CD14-positive monocyte (primary cell): Measurements from ENCODE around the gene CD180. TPM values are rescaled to one million over a fixed set of nuclear protein-coding genes. Genes with fewer than 3 reads are reported as not detected.
A peak's percentile ranks its signal among the peaks of the same experiment; 100 is the strongest.

Experiments
- DNase-seq, 3 donors: peaks; one replicate each; pipeline ENCODE4 v3.0.0-alpha.2; 2011 to 2022
- H2AFZ ChIP-seq: 2 replicates; pipeline ENCODE4 v1.6.0; 2012; ENCODE audit warnings: mild to moderate bottlenecking, low read depth, low read length, inconsistent platforms; ENCODE audit not compliant: insufficient read depth, poor library complexity, severe bottlenecking
- H3K27ac ChIP-seq, 2 donors: 1 replicate in 1 of 2; 2 replicates in 1 of 2; pipeline ENCODE4 v1.5.1; 2012 to 2013; ENCODE audit warnings: low read length in 2 of 2, control low read depth in 1 of 2, inconsistent platforms in 1 of 2, low read depth in 1 of 2, mild to moderate bottlenecking in 1 of 2
- H3K27me3 ChIP-seq, 2 donors: one replicate each; pipeline versions ENCODE4 v1.6.0 to v1.6.1; 2011 to 2013; ENCODE audit warnings: low read length in 2 of 2; ENCODE audit not compliant: control insufficient read depth in 2 of 2, insufficient read depth in 2 of 2
- H3K36me3 ChIP-seq, 2 donors: replicated peaks in 1 of 2; 1 replicate in 1 of 2; 2 replicates in 1 of 2; pipeline versions ENCODE4 v1.5.1 to v1.6.1; 2012 to 2013; ENCODE audit warnings: low read length in 2 of 2, control low read depth in 1 of 2, inconsistent platforms in 1 of 2, mild to moderate bottlenecking in 1 of 2; ENCODE audit not compliant: insufficient read depth in 2 of 2, control insufficient read depth in 1 of 2
- H3K4me1 ChIP-seq, 2 donors: 1 replicate in 1 of 2; 2 replicates in 1 of 2; pipeline versions ENCODE4 v1.5.1 to v1.6.1; 2012 to 2013; ENCODE audit warnings: low read length in 2 of 2, control low read depth in 1 of 2, inconsistent platforms in 1 of 2, mild to moderate bottlenecking in 1 of 2, moderate library complexity in 1 of 2; ENCODE audit not compliant: insufficient read depth in 2 of 2, control insufficient read depth in 1 of 2
- H3K4me2 ChIP-seq: replicated peaks from 2 replicates; pipeline ENCODE3; 2012; ENCODE audit warnings: low read length, moderate library complexity, mild to moderate bottlenecking; ENCODE audit not compliant: poor library complexity, severe bottlenecking; ENCODE audit errors: extremely low read depth
- H3K4me3 ChIP-seq, 3 experiments: fragments of 200-600 bp in 1 of 3; sonication (generic) in 1 of 3; replicated peaks in 1 of 3; 1 replicate in 2 of 3; 2 replicates in 1 of 3; pipeline ENCODE4 v1.5.1; 2011 to 2013; ENCODE audit warnings: low read length in 3 of 3, mild to moderate bottlenecking in 3 of 3, control low read depth in 2 of 3, low read depth in 2 of 3, inconsistent platforms in 1 of 3, moderate library complexity in 1 of 3
- H3K79me2 ChIP-seq: 2 replicates; pipeline ENCODE4 v1.6.0; 2012; ENCODE audit warnings: mild to moderate bottlenecking, control low read depth, inconsistent platforms, low read length, moderate library complexity; ENCODE audit not compliant: insufficient read depth
- H3K9ac ChIP-seq: 2 replicates; pipeline ENCODE4 v1.6.0; 2017; ENCODE audit warnings: low read length, mild to moderate bottlenecking; ENCODE audit not compliant: insufficient read depth, poor library complexity, severe bottlenecking
- H3K9me3 ChIP-seq, 2 donors: replicated peaks in 1 of 2; 1 replicate in 1 of 2; 2 replicates in 1 of 2; pipeline versions ENCODE4 v1.5.1 to v1.6.1; 2012 to 2013; ENCODE audit warnings: low read length in 2 of 2, control low read depth in 1 of 2; ENCODE audit not compliant: control insufficient read depth in 1 of 2, insufficient read depth in 1 of 2
- H4K20me1 ChIP-seq: 2 replicates; pipeline ENCODE4 v1.6.0; 2012; ENCODE audit warnings: mild to moderate bottlenecking, low read length, control low read depth, moderate library complexity; ENCODE audit not compliant: insufficient read depth
- H3K27ac Mint-ChIP-seq, 7 donors: one replicate each; pipeline ENCODE4 v1.8.0; 2020; ENCODE audit warnings: mild to moderate bottlenecking in 7 of 7, mixed read lengths in 7 of 7, moderate library complexity in 6 of 7, inconsistent platforms in 2 of 7
- H3K27me3 Mint-ChIP-seq, 3 donors: one replicate each; pipeline ENCODE4 v1.8.0; 2021 to 2022; ENCODE audit warnings: low read depth in 3 of 3, mild to moderate bottlenecking in 3 of 3, mixed read lengths in 3 of 3, moderate library complexity in 3 of 3, inconsistent platforms in 1 of 3
- H3K36me3 Mint-ChIP-seq, 2 donors: one replicate each; pipeline ENCODE4 v1.8.0; 2020; ENCODE audit warnings: mixed read lengths in 2 of 2, inconsistent platforms in 1 of 2, mild to moderate bottlenecking in 1 of 2
- H3K4me1 Mint-ChIP-seq: one replicate; pipeline ENCODE4 v1.8.0; 2020; ENCODE audit warnings: mild to moderate bottlenecking, mixed read lengths
- H3K4me3 Mint-ChIP-seq, 2 donors: one replicate each; pipeline ENCODE4 v1.8.0; 2020; ENCODE audit warnings: mild to moderate bottlenecking in 2 of 2, mixed read lengths in 2 of 2, moderate library complexity in 1 of 2
- H3K9me3 Mint-ChIP-seq, 7 donors: one replicate each; pipeline ENCODE4 v1.8.0; 2020 to 2022; ENCODE audit warnings: mixed read lengths in 7 of 7, mild to moderate bottlenecking in 6 of 7, moderate library complexity in 6 of 7, inconsistent platforms in 2 of 7
- CTCF ChIP-seq: fragments of 200-600 bp; IDR thresholded peaks from one replicate; pipeline ENCODE4 v1.8.0; 2022; ENCODE audit warnings: antibody characterized with exemption, mild to moderate bottlenecking
- WGBS: methylation state at CpG from one replicate; pipeline ENCODE4 v1.1.5; 2013; ENCODE audit warnings: missing lambda C conversion rate; ENCODE audit not compliant: insufficient coverage; 5-methylcytosine and 5-hydroxymethylcytosine counted together
- intact Hi-C, 2 donors: fragments of 100-400 bp; cut with micrococcal nuclease; formaldehyde crosslinking; loops; one replicate each; pipeline versions ENCODE4 v1.15.0 to v1.15.1; 2023
- polyA plus RNA-seq, 3 donors: library from polyadenylated mRNA; depleted of rRNA in 1 of 3; unstranded in 2 of 3; stranded (reverse) in 1 of 3; fragments of 300-500 nt in 2 of 3; fragments of >200 nt in 1 of 3; fragmentation: Illumina TruSeq in 2 of 3; gene quantifications; 1 replicate in 2 of 3; 2 replicates in 1 of 3; pipeline ENCODE4 v1.2.3, GENCODE V29; 2012 to 2021

The CD180 gene
- polyA plus RNA-seq, 3 donors, result 6.1 to 22.0 (median 11.7) TPM

- H3K4me3 ChIP-seq, result no peak overlapping the region
- H3K4me2 ChIP-seq, result no peak overlapping the region
- no peak for DNase-seq
- no peaks in the 10 kb centered on the region for H3K27me3 ChIP-seq
- no peaks in the 10 kb centered on the region for H4K20me1 ChIP-seq
- no peak for TF ChIP-seq CTCF
- no peak overlapping the region for H3K4me3 Mint-ChIP-seq
- peaks cover 36 to 37% of the 10 kb centered on the region in 2 donors for H3K4me1 ChIP-seq
- peaks cover 0 to 3% (median 0%) of the 10 kb centered on the region in 7 donors for H3K9me3 Mint-ChIP-seq
- intact Hi-C loops, result loop anchor here (5.0 to 10.0 kb wide), 2 partner anchors 55 to 207 kb away; no protein-coding TSS in a partner anchor
- H3K79me2 ChIP-seq, result no peaks in the 10 kb centered on the region
- no peaks in the 10 kb centered on the region for H3K9me3 ChIP-seq
- WGBS, result 100% methylated on average over 2 of the region's 2 CpGs
- H3K36me3 Mint-ChIP-seq, result peaks cover 0 to 2% of the 10 kb centered on the region in 2 donors
- H3K9ac ChIP-seq, result no peak overlapping the region
- peaks cover 42% of the 10 kb centered on the region for H3K4me1 Mint-ChIP-seq
- H3K36me3 ChIP-seq, result no peaks in the 10 kb centered on the region
- no peak overlapping the region for H3K27ac Mint-ChIP-seq
- H3K27me3 Mint-ChIP-seq, result peaks cover 0 to 5% (median 4%) of the 10 kb centered on the region in 3 donors
- H2AFZ ChIP-seq, result no peak overlapping the region
- H3K27ac ChIP-seq, result no peak overlapping the region
These were observed 15.3 kb upstream of the CD180 start for GRCh38 chr5:67211926-67212325.

GRCh38 chr5:67209141-67209771 lies 12.7 kb upstream of the CD180 start:
- Histone ChIP-seq H3K9me3 (no peaks in the 10 kb centered on the region), H4K20me1 (no peaks in the 10 kb centered on the region), H3K27me3 (no peaks in the 10 kb centered on the region), H3K79me2 (no peaks in the 10 kb centered on the region), H3K4me2 (peak overlapping the region; percentile 31), H3K4me3 (no peak overlapping the region), H3K36me3 (no peaks in the 10 kb centered on the region), H2AFZ (peak overlapping the region; percentile 14), H3K27ac (no peak overlapping the region), H3K9ac (no peak overlapping the region), H3K4me1 (peaks cover 41 to 43% of the 10 kb centered on the region in 2 donors)
- H3K4me3 Mint-ChIP-seq, result peak overlapping the region; percentile 44 to 52
- peaks cover 0 to 5% (median 4%) of the 10 kb centered on the region in 3 donors for H3K27me3 Mint-ChIP-seq
- H3K9me3 Mint-ChIP-seq, result peaks cover 0 to under 1% (median 0%) of the 10 kb centered on the region in 7 donors
- DNase-seq, result peak; percentile 66 to 83 (median 74)
- WGBS, result 14% methylated on average over 8 of the region's 11 CpGs
- peak overlapping the region in 4 of 7 donors; percentile 5 to 59 (median 25) for H3K27ac Mint-ChIP-seq
- H3K4me1 Mint-ChIP-seq, result peaks cover 47% of the 10 kb centered on the region
- H3K36me3 Mint-ChIP-seq, result peaks cover 0 to 2% of the 10 kb centered on the region in 2 donors
- intact Hi-C loops, result loop anchor here (1.0 to 5.0 kb wide), 2 partner anchors 42 to 43 kb away; no protein-coding TSS in a partner anchor
- peak; percentile 86 for TF ChIP-seq CTCF
